Sigmoid colon (tissue), 4 donors: ENCODE data around the gene SLC9A9.

Experiments
- CTCF ChIP-seq, 4 experiments: fragments of 450-650 bp in 3 of 4; fragments of 200-600 bp in 1 of 4; IDR thresholded peaks; one replicate each; pipeline ENCODE4 v1.5.1; 2016 to 2019; ENCODE audit warnings: antibody characterized with exemption in 4 of 4, mild to moderate bottlenecking in 3 of 4, moderate library complexity in 2 of 4
- EP300 ChIP-seq, 4 donors: sonication (generic); formaldehyde crosslinking; IDR thresholded peaks; one replicate each; pipeline ENCODE4 v1.6.1; 2017; ENCODE audit warnings: antibody characterized with exemption in 4 of 4
- POLR2A ChIP-seq, 2 donors: fragments of 450-650 bp; IDR thresholded peaks; one replicate each; pipeline ENCODE4 v1.6.1; 2016; ENCODE audit warnings: antibody characterized with exemption in 2 of 2, mild to moderate bottlenecking in 2 of 2, moderate library complexity in 2 of 2
- POLR2AphosphoS5 ChIP-seq, 4 donors: sonication (generic); formaldehyde crosslinking; IDR thresholded peaks; one replicate each; pipeline ENCODE4 v1.6.1; 2017; ENCODE audit warnings: antibody characterized with exemption in 4 of 4

GRCh38 chr3:143716731-143717130, 131.5 kb downstream of the SLC9A9 start:
- TF ChIP-seq CTCF (IDR thresholded peaks at IDR 0.05) (no peak), POLR2AphosphoS5 (IDR thresholded peaks at IDR 0.05) (no peak), POLR2A (IDR thresholded peaks at IDR 0.05) (no peak), EP300 (IDR thresholded peaks at IDR 0.05) (no peak)
